Activated T-cell treated with anti-CD3 and anti-CD28 coated beads for 48 hours (primary cell): ENCODE data around the gene NCAN.
A peak's percentile ranks its signal among the peaks of the same experiment; 100 is the strongest.
"Not testable (repeated sequence)": the region's sequence is repeated elsewhere in the genome, so short reads cannot be mapped to it uniquely, and the experiment has no call there.

Source experiments
- DNase-seq: peaks from one replicate; pipeline ENCODE4 v3.0.0-alpha.2; 2020; ENCODE audit warnings: low read depth

Gene NCAN

DNA sequence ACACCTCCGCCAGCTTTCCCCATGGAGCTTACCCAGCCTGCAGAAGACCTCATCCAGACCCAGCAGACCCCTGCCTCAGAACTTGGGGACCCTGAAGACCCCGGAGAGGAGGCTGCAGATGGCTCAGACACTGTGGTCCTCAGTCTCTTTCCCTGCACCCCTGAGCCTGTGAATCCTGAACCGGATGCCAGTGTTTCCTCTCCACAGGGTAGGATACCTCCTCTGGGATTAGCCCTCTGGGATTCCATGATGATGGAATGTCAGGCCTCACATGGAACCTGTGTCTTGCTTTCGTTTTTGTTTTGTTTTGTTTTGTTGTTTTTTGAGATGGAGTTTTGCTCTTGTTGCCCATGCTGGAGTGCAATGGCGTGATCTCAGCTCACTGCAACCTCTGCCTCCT lies 17.8 kb upstream of the NCAN start:
- no peak for DNase-seq

GRCh38 chr19:19201697-19202630 lies 9.8 kb upstream of the NCAN start:
- DNase-seq, result no peak

DNA sequence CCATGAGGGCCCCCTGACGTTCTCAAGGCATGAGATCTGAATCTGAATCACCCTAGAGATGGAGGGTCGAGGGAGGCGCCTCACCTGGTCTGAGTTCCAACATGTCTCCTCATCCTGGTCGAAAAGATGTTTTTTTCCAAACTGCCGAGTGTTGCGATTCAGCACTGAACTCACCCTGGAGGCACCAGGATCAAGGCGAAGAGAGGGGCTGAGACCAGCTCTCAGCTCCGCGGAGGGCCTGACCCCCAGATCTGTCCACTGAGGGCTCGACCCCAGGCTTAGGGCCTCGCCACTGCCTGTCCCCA lies 9.1 kb upstream of the NCAN start:
- DNase-seq, result no peak

DNA sequence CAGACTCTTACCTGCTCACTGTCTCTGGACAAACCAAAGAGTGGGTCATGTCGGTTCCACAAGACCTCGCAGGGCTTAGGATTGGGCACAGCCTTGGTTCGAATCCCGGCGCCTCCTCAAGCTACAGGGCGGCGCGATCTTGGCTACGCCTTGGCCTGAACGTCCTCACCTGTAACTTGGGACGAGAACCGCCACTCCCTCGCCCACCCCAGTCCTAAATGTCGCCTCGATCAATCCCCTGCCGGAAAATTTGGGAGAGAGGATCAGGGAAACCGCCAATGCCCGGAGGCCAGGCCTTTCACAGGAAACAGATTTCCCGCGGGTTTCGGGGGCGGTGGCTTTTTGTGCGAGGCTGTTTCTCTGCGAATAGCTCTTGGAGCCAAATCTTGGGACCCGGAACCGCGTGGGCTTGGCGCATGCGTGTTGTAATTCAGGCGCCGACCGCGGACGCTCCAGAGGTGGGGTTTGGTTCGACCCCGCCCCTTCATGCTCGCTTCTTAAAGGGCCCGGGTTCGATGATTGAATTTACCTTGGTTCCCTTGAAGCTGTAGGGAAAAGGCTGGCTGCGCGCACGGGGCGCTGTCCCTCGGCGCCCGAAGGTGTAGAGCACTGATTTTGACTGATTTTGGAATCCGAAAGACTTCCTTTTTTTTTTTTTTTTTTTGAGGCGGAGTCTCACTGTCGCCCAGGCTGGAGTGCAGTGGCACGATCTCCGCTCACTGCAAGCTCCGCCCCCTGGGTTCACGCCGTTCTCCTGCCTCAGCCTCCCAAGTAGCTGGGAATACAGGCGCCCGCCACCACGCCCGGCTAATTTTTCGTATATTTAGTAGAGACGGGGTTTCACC lies 8.5 kb upstream of the NCAN start, which contains the start of gene NR2C2AP:
NR2C2AP (minus strand) TSS at position 403 of the 845 bp plus-strand sequence; CDS start at position 49, 354 bp downstream.
- DNase-seq, result peak; percentile 92

GRCh38 chr19:19204181-19204580 lies 7.6 kb upstream of the NCAN start:
- DNase-seq, result no peak

DNA sequence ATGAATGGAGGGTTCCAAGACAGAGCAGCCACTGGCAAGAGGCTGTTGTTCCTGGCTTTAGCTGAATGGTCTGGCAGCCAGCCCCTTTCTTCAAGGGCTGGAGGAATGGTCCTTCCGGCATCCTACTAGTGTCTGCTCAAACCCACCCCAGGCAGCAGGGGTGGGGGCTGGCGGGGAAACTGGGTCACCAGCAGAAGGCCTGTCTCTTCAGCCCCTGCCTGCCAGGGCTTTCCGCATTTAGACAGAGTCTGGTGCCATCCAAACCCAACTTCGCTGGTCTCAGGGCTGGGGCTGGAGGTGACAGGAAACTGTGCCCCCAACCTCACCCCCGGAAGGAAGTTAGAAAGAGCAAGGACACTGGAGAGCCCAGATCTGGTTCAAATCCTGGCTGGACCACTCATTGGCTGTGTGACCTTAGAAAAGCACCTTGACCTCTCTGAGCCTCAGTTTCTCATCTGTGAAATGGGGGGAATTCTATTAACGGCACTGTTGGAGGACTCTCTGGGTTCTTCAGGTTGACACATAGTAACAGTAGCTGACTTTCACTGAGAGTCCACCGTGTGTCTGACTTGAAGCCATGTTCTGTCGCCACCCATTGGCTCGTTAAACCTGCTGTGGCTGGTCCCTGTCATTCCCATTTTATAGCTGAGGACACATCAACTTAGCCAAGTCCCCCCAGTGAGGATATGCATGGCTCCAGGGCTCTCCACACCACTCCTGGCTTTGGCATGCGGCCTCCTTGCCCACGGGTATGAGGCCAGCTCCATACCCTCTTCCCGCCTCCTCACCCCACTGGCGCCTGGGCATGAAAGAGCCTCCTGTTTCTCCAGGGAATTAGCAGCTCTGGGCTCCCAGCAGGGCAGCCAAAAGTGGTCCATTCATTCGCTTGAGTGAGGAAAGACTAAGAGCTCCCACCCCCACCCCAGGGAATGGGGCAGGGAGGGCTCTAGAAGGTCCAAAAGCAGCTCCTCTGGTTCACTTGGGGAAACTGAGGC lies 6.0 kb upstream of the NCAN start:
- DNase-seq, result no peak

DNA sequence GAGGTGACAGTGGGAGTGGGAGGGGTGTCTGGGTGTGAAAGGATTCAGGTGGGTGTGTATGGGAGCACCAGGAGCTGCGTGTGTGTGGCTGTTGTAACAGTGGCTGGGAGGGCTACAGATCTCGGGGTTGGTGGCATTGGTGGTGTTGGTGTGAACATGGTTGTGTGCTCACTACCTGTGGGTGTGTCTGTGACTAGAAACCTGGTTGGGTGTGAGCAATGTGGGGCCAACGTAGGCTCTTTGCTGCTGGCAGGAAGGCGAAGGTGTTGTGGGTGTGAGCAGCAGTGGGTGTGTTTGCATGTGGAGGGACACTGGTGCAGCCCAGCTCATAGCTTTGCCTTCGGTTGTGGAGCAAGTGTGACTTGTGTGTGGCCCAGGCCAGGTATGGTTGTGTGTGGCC lies 4.8 kb upstream of the NCAN start:
- DNase-seq, result no peak

- DNase-seq, result no peak
Observed at GRCh38 chr19:19207637-19208572, 3.9 kb upstream of the NCAN start.

DNA sequence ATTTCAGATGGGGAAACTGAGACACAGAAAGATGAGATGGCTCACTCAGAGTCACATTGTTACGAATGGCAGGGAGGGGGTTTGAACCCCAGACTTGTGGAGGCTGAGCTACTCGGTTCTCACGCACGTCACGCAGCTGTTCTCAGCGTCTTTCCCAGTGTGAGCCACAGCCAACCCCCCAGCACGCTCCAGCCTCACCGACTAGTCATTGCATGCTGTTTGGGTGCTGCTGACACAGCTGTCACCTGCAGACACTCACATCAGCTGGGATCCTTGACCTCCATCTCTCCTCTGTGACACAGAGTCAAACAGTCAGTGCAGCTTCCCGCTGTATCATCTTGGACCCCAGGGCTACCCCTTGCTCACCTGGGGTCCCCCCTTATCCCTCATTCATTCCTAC lies 2.4 kb upstream of the NCAN start:
- DNase-seq, result no peak

DNA sequence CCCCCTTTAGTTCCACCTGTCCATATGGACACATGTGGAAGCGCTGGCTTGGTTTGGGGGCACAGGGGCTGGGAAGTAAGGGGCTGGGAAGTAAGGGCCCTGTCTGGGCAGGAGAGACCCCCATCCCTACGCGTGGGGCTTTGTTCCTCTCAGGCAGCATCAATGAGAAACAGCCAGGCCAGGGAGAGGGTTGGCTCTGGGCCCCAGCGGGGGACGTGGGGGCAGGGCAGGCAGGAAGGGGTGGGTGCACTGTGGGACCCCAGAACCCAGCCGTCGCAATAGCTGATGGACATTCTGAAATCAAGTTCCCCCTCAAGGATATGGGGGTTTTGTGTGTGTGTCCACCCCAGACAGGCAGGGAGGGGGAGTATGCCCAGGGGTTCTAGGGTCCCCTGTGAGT lies 1.2 kb downstream of the NCAN start:
- DNase-seq, result no peak

DNA sequence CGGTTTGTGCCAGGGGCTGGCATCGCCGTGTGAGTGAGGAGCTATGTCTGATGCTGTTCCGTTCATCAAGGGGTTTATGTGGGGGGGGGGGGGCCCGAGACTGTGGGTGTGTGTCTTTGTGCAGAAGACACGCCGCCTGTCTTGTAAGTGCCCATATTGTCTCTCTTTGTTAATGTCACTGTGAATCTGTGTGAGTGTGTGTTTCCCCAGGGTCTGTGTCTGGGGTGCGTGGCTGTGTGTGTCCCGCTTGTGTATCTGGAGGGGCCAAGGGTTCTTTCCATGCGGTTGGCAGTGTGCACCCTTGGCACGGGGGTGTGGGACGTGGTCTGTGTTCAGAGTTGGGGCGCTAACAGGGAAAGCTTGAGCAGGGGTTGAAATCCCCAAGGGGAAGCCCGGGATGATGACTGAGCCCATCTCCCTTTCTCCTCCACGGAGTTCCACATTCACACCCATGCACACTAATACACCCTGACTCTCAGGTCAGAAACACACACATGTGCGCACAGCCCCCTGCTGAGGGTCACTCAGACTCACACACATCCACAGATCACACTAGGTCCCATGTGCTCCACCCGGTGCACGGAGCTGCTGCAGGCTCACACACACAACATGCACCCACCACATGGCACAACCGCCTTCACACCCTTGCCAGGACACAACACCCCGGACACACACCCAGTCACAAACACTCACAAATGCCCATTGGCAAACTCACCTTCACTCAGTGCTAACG lies 1.8 kb downstream of the NCAN start:
- no peak for DNase-seq

DNA sequence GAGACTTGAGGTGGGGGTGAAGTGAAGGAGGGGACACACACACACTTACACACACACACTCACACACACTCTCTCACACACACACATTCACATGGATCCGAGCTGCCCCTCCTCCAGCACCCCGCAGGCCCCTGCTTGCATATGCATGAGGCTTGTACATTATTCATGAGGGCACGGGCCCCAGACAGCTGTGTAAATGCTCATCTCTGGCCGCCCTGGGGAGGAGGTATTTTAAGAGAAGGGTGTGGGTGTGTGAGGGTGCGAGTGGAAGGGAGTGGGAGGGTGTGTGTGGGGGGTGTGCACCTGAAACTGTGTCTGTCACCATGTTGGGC lies 2.4 kb downstream of the NCAN start:
- DNase-seq, result no peak

- DNase-seq, result no peak
Observed at GRCh38 chr19:19214892-19215291, 3.1 kb downstream of the NCAN start.

DNA sequence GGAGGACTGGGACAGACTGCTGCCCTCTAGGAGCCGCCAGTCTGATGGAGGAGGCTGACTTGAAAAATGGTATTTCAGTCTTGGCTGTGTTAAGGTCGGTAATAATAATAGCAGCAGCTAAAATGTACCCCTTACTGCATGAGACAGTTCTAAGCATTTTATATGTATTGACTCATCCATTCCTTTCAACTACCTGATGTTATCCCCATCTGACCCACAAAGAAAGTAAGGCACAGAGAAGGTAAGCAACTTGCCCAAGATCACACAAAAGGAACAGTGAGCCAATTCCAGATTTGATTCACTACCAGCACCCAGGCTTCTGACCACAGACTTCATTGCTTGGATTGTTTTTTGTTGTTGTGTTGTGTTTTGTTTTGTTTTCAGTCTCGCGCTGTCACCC lies 4.0 kb downstream of the NCAN start:
- no peak for DNase-seq

DNA sequence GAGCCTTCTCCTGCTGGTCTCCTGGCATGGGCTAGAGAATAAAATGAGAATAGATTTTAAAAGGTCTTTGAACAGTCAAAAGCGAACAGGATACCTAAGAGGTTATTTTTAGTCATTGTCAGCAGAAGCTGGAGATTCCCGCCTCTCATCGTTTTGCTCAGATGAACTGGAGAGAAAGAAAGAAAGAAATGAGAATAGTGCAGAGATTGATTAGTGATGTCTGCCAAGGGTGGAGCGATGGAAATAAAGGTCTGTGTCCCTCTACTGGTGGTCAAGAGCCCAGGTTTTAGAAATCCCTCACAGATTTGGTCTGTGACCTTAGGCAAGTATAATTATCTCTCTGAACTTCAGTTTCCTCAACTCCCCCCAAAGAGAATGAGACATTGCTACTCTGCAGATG lies 5.3 kb downstream of the NCAN start:
- no peak for DNase-seq

DNA sequence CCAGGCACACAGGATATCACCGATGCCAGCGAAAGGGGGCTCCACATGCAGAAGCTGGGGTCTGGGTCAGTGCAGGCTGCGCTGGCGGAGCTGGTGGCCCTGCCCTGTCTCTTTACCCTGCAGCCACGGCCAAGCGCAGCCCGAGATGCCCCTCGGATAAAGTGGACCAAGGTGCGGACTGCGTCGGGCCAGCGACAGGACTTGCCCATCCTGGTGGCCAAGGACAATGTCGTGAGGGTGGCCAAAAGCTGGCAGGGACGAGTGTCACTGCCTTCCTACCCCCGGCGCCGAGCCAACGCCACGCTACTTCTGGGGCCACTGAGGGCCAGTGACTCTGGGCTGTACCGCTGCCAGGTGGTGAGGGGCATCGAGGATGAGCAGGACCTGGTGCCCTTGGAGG lies 7.2 kb downstream of the NCAN start:
- DNase-seq, result no peak

DNA sequence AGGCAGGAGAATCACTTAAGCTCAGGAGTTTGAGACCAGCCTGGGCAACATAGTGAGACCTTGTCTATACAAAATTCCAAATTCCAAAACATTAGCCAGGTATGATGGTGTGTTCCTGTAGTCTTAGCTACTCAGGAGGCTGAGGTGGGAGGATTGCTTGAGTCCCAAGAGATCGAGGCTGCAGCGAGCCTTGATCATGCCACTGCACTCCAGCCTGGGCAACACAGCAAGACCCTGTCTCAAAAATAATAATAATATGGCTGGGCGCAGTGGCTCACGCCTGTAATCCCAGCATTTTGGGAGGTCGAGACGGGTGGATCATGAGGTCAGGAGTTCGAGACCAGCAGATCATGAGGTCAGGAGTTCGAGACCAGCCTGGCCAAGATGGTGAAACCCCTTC lies 9.2 kb downstream of the NCAN start:
- not testable (repeated sequence) for DNase-seq

DNA sequence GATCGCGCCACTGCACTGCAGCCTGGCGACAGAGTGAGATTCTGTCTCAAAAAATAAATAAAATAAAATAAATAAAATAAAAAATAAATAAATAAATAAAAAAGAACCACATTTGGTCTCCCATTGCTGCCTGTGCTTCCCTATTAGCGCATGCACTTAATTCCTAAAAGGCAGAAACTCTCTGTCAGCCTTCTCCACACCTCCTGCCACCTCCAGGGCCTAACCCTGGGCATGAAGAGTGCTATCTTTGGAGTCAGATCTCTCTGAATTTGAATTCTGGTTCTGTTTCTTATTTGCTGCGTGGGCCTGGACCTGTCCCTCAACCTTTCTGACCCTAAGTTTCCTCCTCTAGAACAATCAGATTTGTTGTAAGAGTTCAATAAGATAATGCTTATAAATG lies 11.3 kb downstream of the NCAN start:
- no peak for DNase-seq

DNA sequence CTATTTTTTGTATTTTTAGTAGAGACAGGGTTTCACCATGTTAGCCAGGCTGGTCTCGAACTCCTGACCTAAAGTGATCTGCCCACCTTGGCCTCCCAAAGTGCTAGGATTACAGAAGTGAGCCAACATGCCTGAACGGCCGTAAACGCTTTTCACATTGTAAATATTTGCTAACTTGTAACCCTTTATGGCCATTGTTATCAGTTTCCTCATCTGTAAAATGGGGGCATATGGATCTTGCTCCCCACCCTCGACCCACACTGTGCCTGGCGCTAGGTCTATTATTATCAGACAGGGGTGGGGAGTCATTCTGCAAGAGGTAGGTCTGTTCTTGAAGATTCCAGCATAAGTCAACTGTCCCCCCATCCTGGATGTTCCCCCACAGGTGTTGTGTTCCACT lies 11.9 kb downstream of the NCAN start:
- no peak for DNase-seq

GRCh38 chr19:19224150-19224851 lies 12.5 kb downstream of the NCAN start:
- DNase-seq, result no peak
